ENCODE data around the gene PPP2R5C. TPM values are rescaled to one million over a fixed set of nuclear protein-coding genes. Genes with fewer than 3 reads are reported as not detected.

PPP2R5C gene
- total RNA-seq, 1 experiment from 2014 or later, result 89.9 TPM

GRCh38 chr14:101834397-101834796, 72.9 kb downstream of the PPP2R5C start (continued):
- no peak for TF ChIP-seq PRDM15 (CRISPR knock-in tag; IDR thresholded peaks at IDR 0.05)
- no peak for TF ChIP-seq TCF7 (CRISPR knock-in tag; IDR thresholded peaks at IDR 0.05; ENCODE audit: low read depth)
- no peak for TF ChIP-seq AFF4 (CRISPR knock-in tag; IDR thresholded peaks at IDR 0.05; ENCODE audit: borderline replicate concordance)

- Mint-ChIP-seq H3K27me3 (ENCODE audit: low read depth) (no peaks in the 10 kb centered on the region), H3K4me1 (peaks cover 25% of the 10 kb centered on the region), H3K4me3 (no peak overlapping the region), H3K27ac (no peak overlapping the region), H3K36me3 (no peaks in the 10 kb centered on the region), H3K9me3 (no peaks in the 10 kb centered on the region)
- ATAC-seq (no peak), DNase-seq (ENCODE audit: low spot score) (no peak)
- CTCF ChIA-PET, result interaction anchor here (1.0 kb wide), 1 partner anchor 64 kb away, joined by 3 read pairs; no protein-coding TSS in a partner anchor
- POLR2A ChIA-PET, result interaction anchor here (2.5 kb wide), 1 partner anchor 25 kb away, joined by 10 read pairs; no protein-coding TSS in a partner anchor
- TF ChIP-seq MAX (CRISPR knock-in tag; IDR thresholded peaks at IDR 0.05) (no peak), FOXP1 (CRISPR knock-in tag; IDR thresholded peaks at IDR 0.05; ENCODE audit: borderline replicate concordance) (no peak), ATF3 (CRISPR knock-in tag; conservative IDR thresholded peaks at IDR 0.05) (no peak), CREM (CRISPR knock-in tag; IDR thresholded peaks at IDR 0.05) (no peak), ZNF396 (CRISPR knock-in tag; IDR thresholded peaks at IDR 0.05; ENCODE audit: borderline replicate concordance) (no peak), FOXJ3 (CRISPR knock-in tag; IDR thresholded peaks at IDR 0.05; ENCODE audit: borderline replicate concordance) (no peak), PRRX2 (CRISPR knock-in tag; IDR thresholded peaks at IDR 0.05) (no peak), STAT6 (CRISPR knock-in tag; conservative IDR thresholded peaks at IDR 0.05; ENCODE audit: low read depth) (no peak)
Observed at GRCh38 chr14:101834800-101835547, 73.5 kb downstream of the PPP2R5C start.

Measured in WTC11 (cell line).